T-helper 1 cell treated with Interleukin-12 subunit alpha and Interleukin-12 subunit beta and Interleukin-4 antibody, amounts not matched to agents 30 ng/mL and 1 ng/mL, for 36 hours (primary cell): ENCODE data around the gene PHF12. TPM values are rescaled to one million over a fixed set of nuclear protein-coding genes. Genes with fewer than 3 reads are reported as not detected.
"Not testable (repeated sequence)": the region's sequence is repeated elsewhere in the genome, so short reads cannot be mapped to it uniquely, and the experiment has no call there.

Experiments
- intact Hi-C: fragments of 100-400 bp; cut with micrococcal nuclease; formaldehyde crosslinking; loops from one replicate; pipeline ENCODE4 v1.15.1; 2024
- total RNA-seq: library from RNA; stranded (reverse); gene quantifications from 2 replicates; pipeline ENCODE4 v1.2.3, GENCODE V29; 2022

The PHF12 gene
- total RNA-seq, 1 donor from 2014 or later, result 78.5 TPM

- intact Hi-C loops, result loop anchor here (1.0 kb wide), 1 partner anchor 11 kb away; no protein-coding TSS in a partner anchor
These were observed 14.1 kb downstream of the PHF12 start for GRCh38 chr17:28937044-28937729.

- intact Hi-C loops, result no loop called here
These were observed 15.4 kb downstream of the PHF12 start for GRCh38 chr17:28935744-28936460.

- intact Hi-C loops, result not testable (repeated sequence)
These were observed 16.8 kb downstream of the PHF12 start for GRCh38 chr17:28934508-28934907.

GRCh38 chr17:28929787-28930186 is 21.5 kb downstream of the PHF12 start:
- intact Hi-C loops, result no loop called here

DNA sequence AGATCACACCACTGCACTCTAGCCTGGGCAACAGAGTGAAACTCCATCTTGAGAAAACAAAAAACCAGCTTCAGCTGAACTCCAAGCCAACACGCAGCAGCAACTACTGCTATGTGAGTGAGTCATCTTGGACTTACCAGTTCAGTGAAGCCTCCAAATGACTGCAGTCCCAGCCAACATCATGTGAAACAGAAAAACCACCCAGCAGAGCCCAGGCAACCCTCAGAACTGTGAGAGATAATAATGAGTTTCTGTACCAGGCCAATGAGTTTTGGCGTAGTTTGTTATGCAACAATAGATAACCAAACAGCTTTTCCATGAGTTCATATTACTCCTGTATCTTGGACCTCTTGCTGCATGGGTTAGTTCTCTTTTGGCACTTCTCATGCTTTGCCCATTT is 23.3 kb downstream of the PHF12 start:
- intact Hi-C loops, result no loop called here

- intact Hi-C loops, result loop anchor here (1.0 kb wide), 7 partner anchors 23 to 212 kb away; partner anchors contain the start of genes DHRS13, NEK8 and TRAF4
These were observed 24.5 kb downstream of the PHF12 start for GRCh38 chr17:28926786-28927185.

GRCh38 chr17:28926366-28926765 is 25.0 kb downstream of the PHF12 start:
- intact Hi-C loops, result loop anchor here (1.0 kb wide), 7 partner anchors 23 to 212 kb away; partner anchors contain the start of genes DHRS13, NEK8 and TRAF4

GRCh38 chr17:28925912-28926365 is 25.4 kb downstream of the PHF12 start:
- intact Hi-C loops, result loop anchor here (1.0 kb wide), 7 partner anchors 23 to 212 kb away; partner anchors contain the start of genes DHRS13, NEK8 and TRAF4

- intact Hi-C loops, result no loop called here
These were observed 31.1 kb downstream of the PHF12 start for GRCh38 chr17:28920201-28920600.

DNA sequence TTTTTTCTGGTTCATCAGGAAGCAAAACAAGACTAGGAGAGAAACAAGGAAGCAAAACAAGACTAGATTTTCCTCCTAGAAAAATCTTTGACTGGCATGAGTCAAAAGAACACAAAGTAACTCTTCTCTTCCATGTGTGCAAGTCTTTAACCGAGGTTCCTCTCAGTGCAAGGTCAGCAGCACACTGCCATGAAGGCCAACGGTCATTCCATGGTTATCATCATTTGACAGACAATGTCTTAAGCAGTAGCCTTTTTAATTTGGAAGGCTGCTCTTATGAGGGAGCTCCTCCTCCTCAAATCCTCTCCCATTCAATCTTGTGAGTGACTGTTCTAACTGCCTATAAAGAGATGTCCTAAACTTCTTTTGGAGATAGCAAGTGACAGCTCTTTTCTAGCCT is 33.0 kb downstream of the PHF12 start:
- intact Hi-C loops, result no loop called here

DNA sequence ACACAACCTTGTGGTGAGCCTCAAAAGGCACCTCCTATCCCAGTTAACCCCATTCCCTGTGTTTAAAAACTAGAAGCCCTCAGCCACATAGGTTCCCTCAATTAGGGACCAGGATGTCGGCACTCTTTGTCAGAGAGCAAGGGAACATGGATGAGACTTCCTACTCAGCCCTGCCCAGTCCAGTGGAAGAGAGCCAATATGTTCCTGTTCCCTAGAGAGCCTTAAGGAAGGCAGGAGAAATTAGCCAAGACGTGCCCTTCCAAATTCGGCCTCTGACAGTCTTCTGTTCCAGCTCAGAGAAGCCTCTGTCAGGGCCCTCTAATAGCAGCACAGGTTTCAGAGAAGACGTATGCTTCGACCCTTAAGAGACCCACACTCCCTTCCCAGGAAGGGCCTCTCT is 33.9 kb downstream of the PHF12 start:
- intact Hi-C loops, result no loop called here

- intact Hi-C loops, result no loop called here
These were observed 34.3 kb downstream of the PHF12 start for GRCh38 chr17:28917029-28917428.

GRCh38 chr17:28916302-28916934 is 34.9 kb downstream of the PHF12 start:
- intact Hi-C loops, result loop anchor here (1.0 kb wide), 4 partner anchors 13 to 189 kb away; partner anchors contain the start of gene DHRS13

DNA sequence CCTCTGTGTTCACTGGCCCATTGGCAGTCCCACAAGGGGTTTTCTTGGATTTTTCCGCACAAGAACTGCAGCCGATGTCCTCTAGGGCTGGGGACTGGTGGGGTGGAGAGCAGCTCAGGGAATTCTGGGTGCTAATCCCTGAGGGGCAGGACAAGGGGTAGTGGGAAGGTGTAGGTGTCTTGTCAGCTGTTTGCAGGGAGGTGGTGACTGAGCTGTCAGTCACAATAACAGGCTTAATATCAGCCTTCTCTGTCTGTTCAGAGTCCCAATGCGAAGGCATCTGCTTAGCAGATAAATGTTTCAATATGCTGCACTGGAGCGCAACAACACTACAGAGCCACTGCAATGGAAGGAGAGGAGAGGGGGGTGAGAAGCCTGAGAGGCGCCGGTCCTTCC is 38.4 kb downstream of the PHF12 start:
- intact Hi-C loops, result no loop called here

DNA sequence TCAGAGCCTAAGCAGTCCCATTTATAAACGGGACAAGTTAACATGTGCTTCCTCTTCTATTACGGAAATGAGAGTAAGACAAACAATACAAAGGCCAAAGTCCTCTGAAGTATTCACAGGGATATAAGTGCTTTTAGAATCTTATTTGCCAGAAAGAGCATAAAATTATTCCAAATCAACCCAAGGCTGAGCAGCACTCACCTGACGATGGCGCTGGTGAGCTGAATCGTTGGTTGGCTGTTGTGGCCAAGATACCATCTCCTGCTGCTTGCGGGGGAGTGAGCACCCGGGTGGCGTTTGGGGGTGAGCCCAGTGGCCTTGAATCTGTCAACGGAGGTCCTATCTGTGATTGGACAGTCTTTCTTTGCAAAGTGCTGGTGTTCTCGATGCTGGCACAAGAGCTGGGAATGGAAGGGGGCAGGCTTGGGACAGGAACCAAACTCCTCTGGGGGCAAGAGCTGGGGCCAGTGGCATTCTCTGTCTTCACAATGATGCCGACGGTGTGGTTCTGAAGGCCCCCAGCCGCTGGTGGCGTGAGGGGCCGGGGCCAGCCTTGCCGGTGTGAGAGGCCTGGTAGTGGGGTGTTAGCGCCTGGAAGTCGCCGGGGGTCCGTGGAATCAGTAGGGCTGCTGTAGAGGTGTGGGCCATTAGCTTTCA is 38.9 kb downstream of the PHF12 start:
- intact Hi-C loops, result no loop called here

DNA sequence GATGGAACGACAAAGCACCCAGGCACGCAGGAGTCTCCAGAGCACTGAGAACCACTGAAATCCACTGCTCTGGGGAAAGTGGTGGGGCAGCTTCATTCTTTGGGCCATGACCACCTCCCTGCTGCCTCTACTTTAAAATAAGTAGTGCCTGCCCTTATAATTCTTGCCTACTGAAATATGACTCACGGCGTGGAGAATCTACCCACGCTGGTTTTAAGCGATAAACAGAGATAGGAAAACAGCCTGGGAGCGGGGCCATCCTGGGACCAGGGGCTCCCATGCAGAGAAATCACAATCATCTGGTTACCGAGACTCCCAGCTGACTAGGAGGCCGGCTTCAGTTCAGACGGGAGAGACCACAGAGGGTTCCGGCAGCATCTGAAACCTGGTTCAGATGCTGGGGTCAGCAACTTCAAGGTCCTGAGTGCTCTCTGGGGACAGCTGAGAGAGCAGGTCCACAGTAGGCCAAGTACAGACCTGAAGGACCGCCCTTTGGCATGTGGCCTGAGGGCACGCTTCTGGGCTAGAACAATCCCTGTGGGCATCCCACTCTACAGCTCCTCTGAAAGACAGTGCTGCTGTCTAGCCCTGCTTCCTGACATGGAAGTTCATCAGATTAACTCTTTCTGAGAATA is 39.8 kb downstream of the PHF12 start:
- intact Hi-C loops, result no loop called here

GRCh38 chr17:28910534-28910933 is 40.8 kb downstream of the PHF12 start:
- intact Hi-C loops, result no loop called here

GRCh38 chr17:28908640-28909167 is 42.6 kb downstream of the PHF12 start:
- intact Hi-C loops, result no loop called here

DNA sequence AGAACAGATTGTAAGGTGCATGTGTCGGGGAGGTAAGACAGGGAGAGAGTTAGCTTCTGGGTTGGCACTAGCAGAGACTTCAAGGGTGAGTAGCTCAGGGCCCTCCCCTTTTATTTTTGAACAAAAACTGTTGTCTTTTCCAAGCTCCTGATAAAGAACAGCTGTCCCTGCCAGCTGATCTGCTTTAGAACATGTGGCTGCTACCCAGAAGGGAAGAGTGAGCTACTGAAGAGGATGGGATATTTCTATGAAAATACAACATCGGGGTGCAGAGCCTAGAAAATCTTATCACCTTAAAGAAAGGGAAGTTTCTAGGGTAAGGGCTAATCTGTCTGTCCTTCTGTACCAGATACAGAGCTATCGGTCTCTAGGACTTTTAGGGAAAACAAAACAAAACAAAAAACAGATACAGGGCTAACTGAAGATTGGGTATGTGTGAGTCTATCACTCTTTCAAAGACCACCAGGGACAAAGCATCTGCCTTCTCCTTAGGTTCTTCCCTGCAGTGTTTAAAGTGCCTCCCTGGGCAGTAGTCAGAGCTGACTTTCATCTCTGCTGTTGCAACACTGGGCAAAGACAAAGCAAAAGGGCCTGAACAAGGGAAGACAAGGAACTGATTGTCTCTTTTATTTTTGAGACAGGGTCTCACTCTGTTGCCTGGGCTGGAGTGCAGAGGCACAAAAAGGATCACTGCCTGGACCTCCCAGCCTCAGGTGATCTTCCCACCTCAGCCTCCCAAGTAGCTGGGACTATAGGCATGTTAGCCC is 43.4 kb downstream of the PHF12 start:
- intact Hi-C loops, result no loop called here
